ENCODE measurements around the gene B4GALT6. TPM values are rescaled to one million over a fixed set of nuclear protein-coding genes. Genes with fewer than 3 reads are reported as not detected.

Gene B4GALT6
- total and polyA plus RNA-seq, 11 donors: 1.3 to 11.9 (median 5.6) TPM

- Histone ChIP-seq H3K4me1 (peaks cover 0 to 21% (median 3%) of the 10 kb centered on the region in 12 donors), H3K9me3 (peaks cover 0 to 9% (median 0%) of the 10 kb centered on the region in 12 donors), H3K27ac (peak overlapping the region in 8 of 12 donors; percentile 9 to 75 (median 61)), H3K27me3 (peaks cover 0 to 9% (median 0%) of the 10 kb centered on the region in 9 donors), H3K36me3 (no peaks in the 10 kb centered on the region), H3K4me3 (peak overlapping the region; percentile 52 to 78 (median 64))
- intact Hi-C loops (cut with DNase I): loop anchor here in 7 of 10 donors (2.0 to 10.0 kb wide), 6 partner anchors 41 to 729 kb away; partner anchors contain the start of gene B4GALT6 (in 1 of the 7)
- no peak for TF ChIP-seq POLR2A (IDR thresholded peaks at IDR 0.05)
- TF ChIP-seq, protein P1, sequence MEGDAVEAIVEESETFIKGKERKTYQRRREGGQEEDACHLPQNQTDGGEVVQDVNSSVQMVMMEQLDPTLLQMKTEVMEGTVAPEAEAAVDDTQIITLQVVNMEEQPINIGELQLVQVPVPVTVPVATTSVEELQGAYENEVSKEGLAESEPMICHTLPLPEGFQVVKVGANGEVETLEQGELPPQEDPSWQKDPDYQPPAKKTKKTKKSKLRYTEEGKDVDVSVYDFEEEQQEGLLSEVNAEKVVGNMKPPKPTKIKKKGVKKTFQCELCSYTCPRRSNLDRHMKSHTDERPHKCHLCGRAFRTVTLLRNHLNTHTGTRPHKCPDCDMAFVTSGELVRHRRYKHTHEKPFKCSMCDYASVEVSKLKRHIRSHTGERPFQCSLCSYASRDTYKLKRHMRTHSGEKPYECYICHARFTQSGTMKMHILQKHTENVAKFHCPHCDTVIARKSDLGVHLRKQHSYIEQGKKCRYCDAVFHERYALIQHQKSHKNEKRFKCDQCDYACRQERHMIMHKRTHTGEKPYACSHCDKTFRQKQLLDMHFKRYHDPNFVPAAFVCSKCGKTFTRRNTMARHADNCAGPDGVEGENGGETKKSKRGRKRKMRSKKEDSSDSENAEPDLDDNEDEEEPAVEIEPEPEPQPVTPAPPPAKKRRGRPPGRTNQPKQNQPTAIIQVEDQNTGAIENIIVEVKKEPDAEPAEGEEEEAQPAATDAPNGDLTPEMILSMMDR (IDR thresholded peaks at IDR 0.05): no peak
- 53 to 70% (median 56%) methylated on average over 5 to 7 of the region's 7 CpGs for WGBS, 4 donors
- ATAC-seq (peak in 2 of 4 donors; percentile 14 to 40), DNase-seq (no peak)
Observed at GRCh38 chr18:31723639-31723989, 39.2 kb upstream of the B4GALT6 start.

DNA sequence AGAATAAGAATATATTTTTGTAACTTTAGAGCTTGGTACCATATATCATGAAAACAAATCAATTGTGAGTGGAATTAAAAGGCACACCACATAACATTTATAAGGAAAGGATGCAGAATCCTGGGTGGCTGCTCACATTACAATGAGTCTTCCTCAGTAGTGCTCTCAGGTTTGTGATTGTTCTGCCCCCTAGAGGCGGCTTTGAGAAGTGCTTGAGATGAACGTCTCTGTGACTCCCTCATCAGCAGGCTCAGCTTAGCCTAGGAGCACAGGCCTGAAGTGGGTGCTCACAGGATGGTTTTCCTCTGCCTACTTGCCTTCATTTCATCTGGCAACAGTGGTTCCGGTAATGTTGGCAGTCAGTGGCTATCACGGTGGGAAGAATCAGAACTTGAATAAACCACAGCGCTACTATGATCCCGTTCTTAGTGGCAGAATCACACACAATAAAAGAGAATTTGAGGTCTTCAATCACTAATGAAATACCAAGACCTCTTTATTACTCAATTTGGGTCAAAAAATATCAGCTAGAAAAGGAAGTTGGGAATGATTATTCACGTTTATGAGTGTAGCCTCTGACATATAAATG is 38.1 kb upstream of the B4GALT6 start:
- no peaks in the 10 kb centered on the region for H3K36me3 ChIP-seq
- peak in 4 of 5 donors; percentile 51 to 75 (median 72) for DNase-seq
- H3K27me3 ChIP-seq: peaks cover 0 to 9% (median 0%) of the 10 kb centered on the region in 9 donors
- intact Hi-C loops (cut with DNase I): loop anchor here in 9 of 10 donors (1.0 to 10.0 kb wide), 7 partner anchors 40 to 728 kb away; partner anchors contain the start of gene B4GALT6 (in 1 of the 9)
- 34 to 39% (median 37%) methylated on average over 7 of the region's 7 CpGs for WGBS, 4 donors
- no peak overlapping the region for H3K27ac ChIP-seq
- ATAC-seq: peak; percentile 63 to 90 (median 86)
- TF ChIP-seq POLR2A (IDR thresholded peaks at IDR 0.05): no peak
- TF ChIP-seq, protein P1 (IDR thresholded peaks at IDR 0.05): peak; percentile 78 to 94 (median 86)
- no peak overlapping the region for H3K4me3 ChIP-seq
- peaks cover 0 to 9% (median 0%) of the 10 kb centered on the region in 12 donors for H3K9me3 ChIP-seq
- peaks cover 0 to 26% (median 3%) of the 10 kb centered on the region in 12 donors for H3K4me1 ChIP-seq

GRCh38 chr18:31721601-31722000 is 37.2 kb upstream of the B4GALT6 start:
- no peak overlapping the region for H3K4me3 ChIP-seq
- H3K27ac ChIP-seq: no peak overlapping the region
- H3K36me3 ChIP-seq: no peaks in the 10 kb centered on the region
- no peak for ATAC-seq
- no peak for DNase-seq
- H3K4me1 ChIP-seq: peaks cover 0 to 26% (median 3%) of the 10 kb centered on the region in 12 donors
- WGBS, 4 donors: 50 to 59% (median 55%) methylated on average over 3 of the region's 3 CpGs
- peaks cover 0 to 9% (median 0%) of the 10 kb centered on the region in 9 donors for H3K27me3 ChIP-seq
- no peak for TF ChIP-seq POLR2A (IDR thresholded peaks at IDR 0.05)
- TF ChIP-seq, protein P1 (IDR thresholded peaks at IDR 0.05): no peak
- H3K9me3 ChIP-seq: peaks cover 0 to 9% (median 0%) of the 10 kb centered on the region in 12 donors
- intact Hi-C loops (cut with DNase I): loop anchor here in 7 of 10 donors (2.0 to 10.0 kb wide), 5 partner anchors 39 to 727 kb away; partner anchors contain the start of gene B4GALT6 (in 1 of the 7)

- Histone ChIP-seq H3K4me3 (no peak overlapping the region), H3K4me1 (peaks cover 0 to 26% (median 3%) of the 10 kb centered on the region in 12 donors), H3K9me3 (peaks cover 0 to 9% (median 0%) of the 10 kb centered on the region in 12 donors), H3K27me3 (peaks cover 0 to 9% (median 0%) of the 10 kb centered on the region in 9 donors), H3K27ac (no peak overlapping the region), H3K36me3 (no peaks in the 10 kb centered on the region)
- intact Hi-C loops (cut with DNase I): loop anchor here in 7 of 10 donors (2.0 to 10.0 kb wide), 5 partner anchors 39 to 726 kb away; partner anchors contain the start of gene B4GALT6 (in 1 of the 7)
- ATAC-seq (peak in 2 of 4 donors; percentile 42 to 47), DNase-seq (no peak)
- TF ChIP-seq POLR2A (IDR thresholded peaks at IDR 0.05): no peak
- TF ChIP-seq, protein P1 (IDR thresholded peaks at IDR 0.05): no peak
- 51 to 70% (median 66%) methylated on average over 7 of the region's 7 CpGs for WGBS, 4 donors
Observed at GRCh38 chr18:31720867-31721266, 36.5 kb upstream of the B4GALT6 start.
